ENCODE results near the gene LACRT.

The LACRT gene

GRCh38 chr12:54598970-54599369 is 35.7 kb downstream of the LACRT start:
- DNase-seq, result no peak

- peak; percentile 41 for DNase-seq
Observed at GRCh38 chr12:54596526-54596946, 38.2 kb downstream of the LACRT start.

- no peak for DNase-seq
Observed at GRCh38 chr12:54595471-54595870, 39.2 kb downstream of the LACRT start.

- DNase-seq, result no peak
Observed at GRCh38 chr12:54593725-54594124, 41.0 kb downstream of the LACRT start.

GRCh38 chr12:54593135-54593534 is 41.6 kb downstream of the LACRT start:
- DNase-seq, result peak; percentile 88

GRCh38 chr12:54592316-54592715 is 42.4 kb downstream of the LACRT start:
- no peak for DNase-seq

- DNase-seq, result no peak
Observed at GRCh38 chr12:54590978-54591591, 43.6 kb downstream of the LACRT start.

GRCh38 chr12:54589964-54590363 is 44.7 kb downstream of the LACRT start:
- DNase-seq, result no peak

- DNase-seq, result no peak
Observed at GRCh38 chr12:54588890-54589267, 45.8 kb downstream of the LACRT start.

- no peak for DNase-seq
Observed at GRCh38 chr12:54588110-54588889, 46.4 kb downstream of the LACRT start, which contains the start of gene PPP1R1A. TSS of gene PPP1R1A (minus strand) at chr12:54588659. CDS start at chr12:54588488, 171 bp downstream.

- no peak for DNase-seq
Observed at GRCh38 chr12:54587315-54587873, 47.3 kb downstream of the LACRT start.

GRCh38 chr12:54586620-54587019 is 48.1 kb downstream of the LACRT start:
- no peak for DNase-seq

GRCh38 chr12:54585243-54585642 is 49.5 kb downstream of the LACRT start:
- no peak for DNase-seq

- no peak for DNase-seq
Observed at GRCh38 chr12:54584128-54584527, 50.6 kb downstream of the LACRT start.

GRCh38 chr12:54583726-54584125 is 51.0 kb downstream of the LACRT start:
- no peak for DNase-seq

- no peak for DNase-seq
Observed at GRCh38 chr12:54581412-54581811, 53.3 kb downstream of the LACRT start.

Data from MV-4-11 (cell line).